Measurements from ENCODE around the gene ATG9B.

Gene ATG9B

DNA sequence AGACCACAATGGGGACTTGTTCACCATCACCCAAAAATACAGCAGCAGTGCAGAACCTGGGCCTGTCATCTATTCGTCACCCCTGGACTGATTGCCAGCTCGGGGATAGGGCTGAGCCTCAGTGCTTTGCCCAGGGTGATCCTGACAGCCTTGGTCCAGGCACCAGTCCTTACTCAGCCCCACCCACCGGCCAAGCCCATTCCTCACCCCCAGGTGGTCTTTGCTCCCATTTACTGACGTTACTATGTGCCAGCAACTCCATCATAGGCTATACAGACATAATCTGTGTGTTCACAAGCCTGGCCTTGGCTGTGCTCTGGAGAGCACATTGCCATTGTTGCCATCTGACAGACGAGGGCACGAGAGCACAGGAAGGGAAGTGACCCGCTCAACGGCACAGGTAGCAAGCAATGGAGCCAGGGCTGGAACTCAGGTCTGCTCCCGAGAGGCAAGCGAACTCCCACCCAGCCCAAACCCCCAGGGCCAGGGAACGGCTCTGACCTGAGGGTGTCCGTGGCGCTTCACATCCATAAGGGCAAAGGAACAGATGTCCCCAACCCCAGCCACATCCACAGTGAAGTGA, 6.8 kb downstream of the ATG9B start:
- Histone ChIP-seq H3K27me3 (ENCODE audit: insufficient read depth, poor library complexity, severe bottlenecking) (peaks cover 22% of the 10 kb centered on the region), H3K27ac (replicated peaks) (no peak overlapping the region), H3K4me3 (replicated peaks; ENCODE audit: insufficient read depth, low read length) (no peak overlapping the region)
- TF ChIP-seq POLR2AphosphoS5 (IDR thresholded peaks at IDR 0.05; ENCODE audit: low read depth) (no peak), GABPA (IDR thresholded peaks at IDR 0.05; ENCODE audit: low read depth) (no peak), SPI1 (IDR thresholded peaks at IDR 0.05; ENCODE audit: borderline replicate concordance, low read depth) (no peak)
- TF ChIP-seq, protein P1, sequence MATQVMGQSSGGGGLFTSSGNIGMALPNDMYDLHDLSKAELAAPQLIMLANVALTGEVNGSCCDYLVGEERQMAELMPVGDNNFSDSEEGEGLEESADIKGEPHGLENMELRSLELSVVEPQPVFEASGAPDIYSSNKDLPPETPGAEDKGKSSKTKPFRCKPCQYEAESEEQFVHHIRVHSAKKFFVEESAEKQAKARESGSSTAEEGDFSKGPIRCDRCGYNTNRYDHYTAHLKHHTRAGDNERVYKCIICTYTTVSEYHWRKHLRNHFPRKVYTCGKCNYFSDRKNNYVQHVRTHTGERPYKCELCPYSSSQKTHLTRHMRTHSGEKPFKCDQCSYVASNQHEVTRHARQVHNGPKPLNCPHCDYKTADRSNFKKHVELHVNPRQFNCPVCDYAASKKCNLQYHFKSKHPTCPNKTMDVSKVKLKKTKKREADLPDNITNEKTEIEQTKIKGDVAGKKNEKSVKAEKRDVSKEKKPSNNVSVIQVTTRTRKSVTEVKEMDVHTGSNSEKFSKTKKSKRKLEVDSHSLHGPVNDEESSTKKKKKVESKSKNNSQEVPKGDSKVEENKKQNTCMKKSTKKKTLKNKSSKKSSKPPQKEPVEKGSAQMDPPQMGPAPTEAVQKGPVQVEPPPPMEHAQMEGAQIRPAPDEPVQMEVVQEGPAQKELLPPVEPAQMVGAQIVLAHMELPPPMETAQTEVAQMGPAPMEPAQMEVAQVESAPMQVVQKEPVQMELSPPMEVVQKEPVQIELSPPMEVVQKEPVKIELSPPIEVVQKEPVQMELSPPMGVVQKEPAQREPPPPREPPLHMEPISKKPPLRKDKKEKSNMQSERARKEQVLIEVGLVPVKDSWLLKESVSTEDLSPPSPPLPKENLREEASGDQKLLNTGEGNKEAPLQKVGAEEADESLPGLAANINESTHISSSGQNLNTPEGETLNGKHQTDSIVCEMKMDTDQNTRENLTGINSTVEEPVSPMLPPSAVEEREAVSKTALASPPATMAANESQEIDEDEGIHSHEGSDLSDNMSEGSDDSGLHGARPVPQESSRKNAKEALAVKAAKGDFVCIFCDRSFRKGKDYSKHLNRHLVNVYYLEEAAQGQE (IDR thresholded peaks at IDR 0.05; ENCODE audit: insufficient replicate concordance, low read depth): no peak
- TF ChIP-seq, protein P2, sequence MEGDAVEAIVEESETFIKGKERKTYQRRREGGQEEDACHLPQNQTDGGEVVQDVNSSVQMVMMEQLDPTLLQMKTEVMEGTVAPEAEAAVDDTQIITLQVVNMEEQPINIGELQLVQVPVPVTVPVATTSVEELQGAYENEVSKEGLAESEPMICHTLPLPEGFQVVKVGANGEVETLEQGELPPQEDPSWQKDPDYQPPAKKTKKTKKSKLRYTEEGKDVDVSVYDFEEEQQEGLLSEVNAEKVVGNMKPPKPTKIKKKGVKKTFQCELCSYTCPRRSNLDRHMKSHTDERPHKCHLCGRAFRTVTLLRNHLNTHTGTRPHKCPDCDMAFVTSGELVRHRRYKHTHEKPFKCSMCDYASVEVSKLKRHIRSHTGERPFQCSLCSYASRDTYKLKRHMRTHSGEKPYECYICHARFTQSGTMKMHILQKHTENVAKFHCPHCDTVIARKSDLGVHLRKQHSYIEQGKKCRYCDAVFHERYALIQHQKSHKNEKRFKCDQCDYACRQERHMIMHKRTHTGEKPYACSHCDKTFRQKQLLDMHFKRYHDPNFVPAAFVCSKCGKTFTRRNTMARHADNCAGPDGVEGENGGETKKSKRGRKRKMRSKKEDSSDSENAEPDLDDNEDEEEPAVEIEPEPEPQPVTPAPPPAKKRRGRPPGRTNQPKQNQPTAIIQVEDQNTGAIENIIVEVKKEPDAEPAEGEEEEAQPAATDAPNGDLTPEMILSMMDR (IDR thresholded peaks at IDR 0.05; ENCODE audit: insufficient read depth, low read length): no peak
- no peak for DNase-seq (ENCODE audit: low read depth in 1 of 2, low spot score in 1 of 2)

DNA sequence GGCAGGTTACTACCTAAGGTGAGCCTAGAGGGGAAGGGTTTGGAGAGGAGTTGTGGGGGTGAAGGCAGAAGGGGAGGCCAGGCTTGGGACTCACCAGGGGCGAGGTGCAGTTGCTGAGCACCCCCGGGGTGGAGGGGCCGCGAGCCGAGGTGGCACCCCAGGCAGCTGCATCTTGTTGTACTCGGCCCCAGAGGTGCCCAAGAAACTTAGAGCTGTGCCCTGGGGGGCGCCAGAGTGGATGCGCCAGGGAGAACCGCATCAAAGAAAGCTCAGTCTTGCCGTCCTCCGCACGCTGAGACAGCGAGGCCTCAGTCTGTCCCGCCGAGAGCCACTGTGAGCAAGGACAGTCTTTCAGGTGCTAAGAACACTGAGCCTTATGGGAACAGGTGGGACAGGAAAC, 7.4 kb downstream of the ATG9B start:
- TF ChIP-seq POLR2AphosphoS5 (IDR thresholded peaks at IDR 0.05; ENCODE audit: low read depth) (no peak), SPI1 (IDR thresholded peaks at IDR 0.05; ENCODE audit: borderline replicate concordance, low read depth) (no peak)
- TF ChIP-seq, protein P1 (IDR thresholded peaks at IDR 0.05; ENCODE audit: insufficient replicate concordance, low read depth): no peak
- TF ChIP-seq, protein P2 (IDR thresholded peaks at IDR 0.05; ENCODE audit: insufficient read depth, low read length): no peak
- Histone ChIP-seq H3K27me3 (ENCODE audit: insufficient read depth, poor library complexity, severe bottlenecking) (peaks cover 24% of the 10 kb centered on the region), H3K4me3 (replicated peaks; ENCODE audit: insufficient read depth, low read length) (no peak overlapping the region), H3K27ac (replicated peaks) (no peak overlapping the region)
- no peak for DNase-seq (ENCODE audit: low read depth in 1 of 2, low spot score in 1 of 2)

DNA sequence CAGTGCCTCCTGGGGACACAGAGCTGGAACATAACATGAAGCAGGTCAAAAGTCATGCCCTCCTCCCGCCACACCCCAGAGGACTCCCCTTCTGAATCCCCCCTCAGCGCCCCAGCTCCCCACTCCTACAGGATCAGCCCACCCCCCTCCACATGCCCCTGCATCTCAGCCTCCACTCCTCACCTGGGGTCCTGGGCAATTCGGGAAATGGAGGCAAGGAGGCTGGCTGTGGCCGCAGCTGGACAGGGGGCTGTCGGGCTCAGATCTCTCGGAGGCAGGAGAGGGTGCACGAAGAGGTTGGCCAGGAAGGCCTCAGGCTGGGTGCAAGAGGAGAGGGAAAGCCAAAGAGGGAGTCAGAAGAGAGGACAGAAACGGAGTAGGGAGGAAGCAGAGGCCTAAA, 7.8 kb downstream of the ATG9B start:
- no peak overlapping the region for H3K27ac ChIP-seq (replicated peaks)
- DNase-seq (ENCODE audit: low read depth in 1 of 2, low spot score in 1 of 2): no peak
- H3K4me3 ChIP-seq (replicated peaks; ENCODE audit: insufficient read depth, low read length): no peak overlapping the region
- TF ChIP-seq, protein P1 (IDR thresholded peaks at IDR 0.05; ENCODE audit: insufficient replicate concordance, low read depth): no peak
- TF ChIP-seq POLR2AphosphoS5 (IDR thresholded peaks at IDR 0.05; ENCODE audit: low read depth): no peak
- TF ChIP-seq SPI1 (IDR thresholded peaks at IDR 0.05; ENCODE audit: borderline replicate concordance, low read depth): no peak
- TF ChIP-seq, protein P2 (IDR thresholded peaks at IDR 0.05; ENCODE audit: insufficient read depth, low read length): no peak
- TF ChIP-seq GABPA (IDR thresholded peaks at IDR 0.05; ENCODE audit: low read depth): no peak
- peaks cover 24% of the 10 kb centered on the region for H3K27me3 ChIP-seq (ENCODE audit: insufficient read depth, poor library complexity, severe bottlenecking)

Measured in HL-60 (cell line).